HEK293T (cell line): ENCODE data around the gene ZNF638.

Experiments used
- ARNT ChIP-seq: fragments of 450-650 bp; IDR thresholded peaks from 2 replicates; pipeline ENCODE4 v1.6.1; 2017; ENCODE audit warnings: mild to moderate bottlenecking
- BHLHE40 ChIP-seq: fragments of 450-650 bp; IDR thresholded peaks from 2 replicates; pipeline ENCODE4 v1.6.1; 2016; ENCODE audit warnings: mild to moderate bottlenecking, moderate library complexity, borderline replicate concordance
- FOXA1 ChIP-seq: fragments of 450-650 bp; IDR thresholded peaks from 2 replicates; pipeline ENCODE4 v1.6.1; 2016; ENCODE audit warnings: mild to moderate bottlenecking
- HDGF ChIP-seq: fragments of 450-650 bp; IDR thresholded peaks from 2 replicates; pipeline ENCODE4 v1.6.1; 2017; ENCODE audit warnings: antibody characterized with exemption, borderline replicate concordance
- SP1 ChIP-seq: fragments of 450-650 bp; IDR thresholded peaks from 2 replicates; pipeline ENCODE4 v1.6.1; 2017
- ZNF384 ChIP-seq: fragments of 450-650 bp; IDR thresholded peaks from 2 replicates; pipeline ENCODE4 v1.6.1; 2016

DNA sequence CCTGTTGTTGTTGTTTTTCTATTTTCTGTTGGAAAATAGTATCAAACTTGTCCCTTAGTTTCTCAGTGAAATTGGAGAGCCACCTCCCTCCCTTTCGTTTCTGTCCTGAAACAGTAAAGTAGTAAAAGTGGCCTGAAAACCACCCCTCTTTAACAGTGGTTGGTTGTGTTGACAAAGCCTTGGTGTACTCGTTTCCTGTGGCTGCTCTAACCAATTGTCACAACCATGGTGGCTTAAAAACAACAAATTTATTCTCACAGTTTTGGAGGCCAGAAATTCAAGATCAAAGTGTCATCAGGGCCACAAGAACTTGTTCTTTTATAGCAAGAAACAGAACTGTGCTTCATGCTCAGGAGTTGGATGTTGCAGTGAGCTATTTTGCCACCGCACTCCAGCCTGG lies 117.8 kb downstream of the ZNF638 start:
- TF ChIP-seq BHLHE40: no peak
- no peak for TF ChIP-seq HDGF
- no peak for TF ChIP-seq ARNT
- TF ChIP-seq ZNF384: no peak
- no peak for TF ChIP-seq SP1
- TF ChIP-seq FOXA1: no peak
